Mesodermal cell (in vitro differentiated cells): Measurements from ENCODE around the gene ZNF816.
"Not testable (repeated sequence)": the region's sequence is repeated elsewhere in the genome, so short reads cannot be mapped to it uniquely, and the experiment has no call there.

Experiments
- H3K27ac ChIP-seq: 2 replicates; pipeline ENCODE4 v1.7.0; 2013; ENCODE audit warnings: mild to moderate bottlenecking, low read depth, low read length, moderate library complexity; ENCODE audit not compliant: severe bottlenecking
- H3K36me3 ChIP-seq: 2 replicates; pipeline ENCODE4 v1.7.1; 2013; ENCODE audit warnings: mild to moderate bottlenecking, low read length, moderate library complexity; ENCODE audit not compliant: control insufficient read depth, insufficient read depth
- H3K4me1 ChIP-seq: one replicate; pipeline ENCODE4 v1.7.1; 2013; ENCODE audit warnings: mild to moderate bottlenecking, low read length; ENCODE audit not compliant: insufficient read depth, control insufficient read depth, poor library complexity, severe bottlenecking
- H3K4me3 ChIP-seq: 2 replicates; pipeline ENCODE4 v1.7.0; 2013; ENCODE audit warnings: low read length, control low read depth, mild to moderate bottlenecking; ENCODE audit not compliant: insufficient read depth, poor library complexity, severe bottlenecking; ENCODE audit errors: extremely low read depth
- H3K9me3 ChIP-seq: 2 replicates; pipeline ENCODE4 v1.7.1; 2013; ENCODE audit warnings: mild to moderate bottlenecking, low read length, moderate library complexity; ENCODE audit not compliant: control insufficient read depth
- WGBS, 2 experiments: methylation state at CpG; one replicate each; pipeline ENCODE4 v1.1.5; 2013; ENCODE audit warnings: missing lambda C conversion rate in 2 of 2; ENCODE audit not compliant: insufficient coverage in 2 of 2; 5-methylcytosine and 5-hydroxymethylcytosine counted together

Gene ZNF816

GRCh38 chr19:52993342-52994178, 30.9 kb upstream of the ZNF816 start:
- WGBS, 2 experiments = 15 to 22% methylated on average over 16 of the region's 50 CpGs
- H3K4me1 ChIP-seq = no peaks in the 10 kb centered on the region
- peaks cover 14% of the 10 kb centered on the region for H3K9me3 ChIP-seq
- H3K36me3 ChIP-seq = peaks cover 6% of the 10 kb centered on the region
- peak overlapping the region; percentile 39 for H3K4me3 ChIP-seq
- H3K27ac ChIP-seq = peak overlapping the region; percentile 77

- Histone ChIP-seq H3K4me3 (peak overlapping the region; percentile 39), H3K27ac (no peak overlapping the region), H3K36me3 (peaks cover 11% of the 10 kb centered on the region), H3K9me3 (peaks cover 12% of the 10 kb centered on the region), H3K4me1 (no peaks in the 10 kb centered on the region)
- WGBS, 2 experiments = 51 to 54% methylated on average over 18 to 24 of the region's 26 CpGs
Measured at GRCh38 chr19:52992109-52993004, 29.7 kb upstream of the ZNF816 start.

GRCh38 chr19:52991484-52991883, 28.8 kb upstream of the ZNF816 start:
- peaks cover 19% of the 10 kb centered on the region for H3K36me3 ChIP-seq
- H3K4me1 ChIP-seq = no peaks in the 10 kb centered on the region
- peaks cover 20% of the 10 kb centered on the region for H3K9me3 ChIP-seq
- WGBS, 2 experiments = no CpG with 5 or more reads among the region's 2 CpGs
- no peak overlapping the region for H3K4me3 ChIP-seq
- no peak overlapping the region for H3K27ac ChIP-seq

GRCh38 chr19:52990759-52991418, 28.2 kb upstream of the ZNF816 start:
- no peaks in the 10 kb centered on the region for H3K4me1 ChIP-seq
- H3K36me3 ChIP-seq = peaks cover 25% of the 10 kb centered on the region
- H3K4me3 ChIP-seq = no peak overlapping the region
- H3K9me3 ChIP-seq = peaks cover 25% of the 10 kb centered on the region
- no peak overlapping the region for H3K27ac ChIP-seq
- 90 to 96% methylated on average over 13 to 14 of the region's 16 CpGs for WGBS, 2 experiments

GRCh38 chr19:52988506-52988905, 25.8 kb upstream of the ZNF816 start:
- Histone ChIP-seq H3K4me1 (no peaks in the 10 kb centered on the region), H3K9me3 (peaks cover 19% of the 10 kb centered on the region), H3K4me3 (no peak overlapping the region), H3K36me3 (peaks cover 36% of the 10 kb centered on the region), H3K27ac (no peak overlapping the region)
- 60 to 100% methylated on average over 1 to 5 of the region's 5 CpGs for WGBS, 2 experiments

- Histone ChIP-seq H3K9me3 (peaks cover 19% of the 10 kb centered on the region), H3K4me1 (no peaks in the 10 kb centered on the region), H3K27ac (no peak overlapping the region), H3K4me3 (no peak overlapping the region), H3K36me3 (peaks cover 36% of the 10 kb centered on the region)
- 94 to 100% methylated on average over 2 to 4 of the region's 4 CpGs for WGBS, 2 experiments
Measured at GRCh38 chr19:52987221-52987620, 24.5 kb upstream of the ZNF816 start.

- 70 to 89% methylated on average over 2 to 3 of the region's 3 CpGs for WGBS, 2 experiments
Measured at GRCh38 chr19:52983167-52983566, 20.5 kb upstream of the ZNF816 start.

GRCh38 chr19:52981329-52981728, 18.6 kb upstream of the ZNF816 start:
- Histone ChIP-seq H3K4me3 (no peak overlapping the region), H3K36me3 (peaks cover 15% of the 10 kb centered on the region), H3K9me3 (peaks cover 7% of the 10 kb centered on the region), H3K4me1 (no peaks in the 10 kb centered on the region), H3K27ac (no peak overlapping the region)
- WGBS, 2 experiments = 47 to 64% methylated on average over 3 to 4 of the region's 4 CpGs

More at GRCh38 chr19:52983167-52983566, 20.5 kb upstream of the ZNF816 start:
- Histone ChIP-seq H3K36me3 (peaks cover 30% of the 10 kb centered on the region), H3K9me3 (peaks cover 19% of the 10 kb centered on the region)
- not testable (repeated sequence) for H3K4me3 ChIP-seq, H3K4me1 ChIP-seq, H3K27ac ChIP-seq

- Histone ChIP-seq H3K4me1 (no peaks in the 10 kb centered on the region), H3K27ac (no peak overlapping the region), H3K36me3 (peaks cover 8% of the 10 kb centered on the region), H3K4me3 (no peak overlapping the region), H3K9me3 (peaks cover 21% of the 10 kb centered on the region)
- WGBS, 2 experiments = no CpG with 5 or more reads among the region's 2 CpGs
Measured at GRCh38 chr19:52967772-52968171, 5.1 kb upstream of the ZNF816 start.

GRCh38 chr19:52963247-52963618, 552 bp upstream of the ZNF816 start:
- Histone ChIP-seq H3K27ac (peak overlapping the region; percentile 65), H3K9me3 (peaks cover 44% of the 10 kb centered on the region), H3K4me3 (peak overlapping the region; percentile 65), H3K4me1 (no peaks in the 10 kb centered on the region), H3K36me3 (peaks cover 28% of the 10 kb centered on the region)
- 20 to 21% methylated on average over 4 to 5 of the region's 12 CpGs for WGBS, 2 experiments
